Measurements from ENCODE around the gene POLR3H.
"Not testable (repeated sequence)": the region's sequence is repeated elsewhere in the genome, so short reads cannot be mapped to it uniquely, and the experiment has no call there.

The POLR3H gene, protein sequence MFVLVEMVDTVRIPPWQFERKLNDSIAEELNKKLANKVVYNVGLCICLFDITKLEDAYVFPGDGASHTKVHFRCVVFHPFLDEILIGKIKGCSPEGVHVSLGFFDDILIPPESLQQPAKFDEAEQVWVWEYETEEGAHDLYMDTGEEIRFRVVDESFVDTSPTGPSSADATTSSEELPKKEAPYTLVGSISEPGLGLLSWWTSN

DNA sequence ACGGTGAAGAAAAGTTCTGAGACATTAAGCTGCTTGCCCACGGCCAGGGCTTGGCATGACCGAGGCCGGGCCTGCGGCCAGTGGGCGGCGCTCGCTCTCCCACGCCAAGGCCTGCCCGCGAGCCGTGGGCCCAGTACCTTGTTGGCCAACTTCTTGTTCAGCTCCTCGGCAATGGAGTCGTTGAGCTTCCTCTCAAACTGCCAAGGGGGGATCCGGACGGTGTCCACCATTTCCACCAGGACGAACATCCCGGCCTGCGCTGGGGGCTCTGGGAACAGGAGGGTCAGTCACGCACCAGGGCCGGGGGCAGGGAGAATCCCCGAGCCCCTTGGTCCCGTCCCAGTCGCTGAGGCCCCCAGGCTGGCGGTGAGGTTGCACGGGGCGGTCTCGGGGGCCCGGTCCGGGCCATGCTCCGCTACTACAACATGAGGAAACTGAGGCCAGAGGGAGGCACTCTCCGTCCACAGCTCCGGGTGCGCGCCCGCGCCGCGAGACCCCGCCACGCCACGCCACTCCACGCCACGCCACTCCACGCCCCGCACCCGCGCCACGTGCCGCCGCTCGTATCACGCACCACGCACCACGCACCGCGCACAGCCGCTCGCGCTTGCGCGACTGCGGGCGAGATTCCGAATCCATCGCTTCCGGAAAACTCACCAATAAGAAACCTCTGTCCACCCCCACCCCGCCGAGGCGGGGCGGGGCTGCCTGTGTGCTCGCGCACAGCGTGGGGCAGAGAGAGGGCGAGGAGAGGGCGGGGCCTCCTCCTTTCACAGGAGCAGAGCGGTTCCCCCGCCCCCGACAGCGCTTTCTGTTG is at the start of gene POLR3H:
Gene POLR3H (minus strand): TSS at position 617 of the 817 bp plus-strand sequence. CDS start 369 bp downstream, at position 248.
- peak; percentile 89 to 97 for DNase-seq

DNA sequence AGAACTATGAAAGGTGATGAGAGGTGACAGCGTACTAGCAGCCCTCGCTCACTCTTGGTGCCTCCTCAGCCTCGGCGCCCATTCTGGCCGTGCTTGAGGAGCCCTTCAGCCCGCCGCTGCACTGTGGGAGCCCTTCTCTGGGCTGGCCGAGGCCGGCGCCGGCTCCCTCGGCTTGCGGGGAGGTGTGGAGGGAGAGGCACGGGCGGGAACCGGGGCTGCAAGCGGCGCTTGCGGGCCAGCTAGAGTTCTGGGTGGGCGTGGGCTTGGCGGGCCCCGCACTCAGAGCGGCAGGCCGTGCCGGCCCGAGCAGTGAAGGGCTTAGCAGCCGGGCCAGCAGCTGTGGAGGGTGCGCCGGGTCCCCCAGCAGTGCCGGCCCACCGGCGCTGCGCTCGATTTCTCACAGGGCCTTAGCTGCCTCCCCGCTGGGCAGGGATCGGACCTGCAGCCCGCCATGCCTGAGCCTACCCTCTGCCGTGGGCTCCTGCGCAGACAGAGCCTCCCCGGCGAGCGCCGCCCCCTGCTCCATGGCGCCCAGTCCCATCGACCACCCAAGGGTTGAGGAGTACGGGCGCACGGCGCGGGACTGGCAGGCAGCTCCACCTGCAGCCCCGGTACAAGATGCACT is 49.2 kb upstream of the POLR3H start:
- DNase-seq: not testable (repeated sequence)

DNA sequence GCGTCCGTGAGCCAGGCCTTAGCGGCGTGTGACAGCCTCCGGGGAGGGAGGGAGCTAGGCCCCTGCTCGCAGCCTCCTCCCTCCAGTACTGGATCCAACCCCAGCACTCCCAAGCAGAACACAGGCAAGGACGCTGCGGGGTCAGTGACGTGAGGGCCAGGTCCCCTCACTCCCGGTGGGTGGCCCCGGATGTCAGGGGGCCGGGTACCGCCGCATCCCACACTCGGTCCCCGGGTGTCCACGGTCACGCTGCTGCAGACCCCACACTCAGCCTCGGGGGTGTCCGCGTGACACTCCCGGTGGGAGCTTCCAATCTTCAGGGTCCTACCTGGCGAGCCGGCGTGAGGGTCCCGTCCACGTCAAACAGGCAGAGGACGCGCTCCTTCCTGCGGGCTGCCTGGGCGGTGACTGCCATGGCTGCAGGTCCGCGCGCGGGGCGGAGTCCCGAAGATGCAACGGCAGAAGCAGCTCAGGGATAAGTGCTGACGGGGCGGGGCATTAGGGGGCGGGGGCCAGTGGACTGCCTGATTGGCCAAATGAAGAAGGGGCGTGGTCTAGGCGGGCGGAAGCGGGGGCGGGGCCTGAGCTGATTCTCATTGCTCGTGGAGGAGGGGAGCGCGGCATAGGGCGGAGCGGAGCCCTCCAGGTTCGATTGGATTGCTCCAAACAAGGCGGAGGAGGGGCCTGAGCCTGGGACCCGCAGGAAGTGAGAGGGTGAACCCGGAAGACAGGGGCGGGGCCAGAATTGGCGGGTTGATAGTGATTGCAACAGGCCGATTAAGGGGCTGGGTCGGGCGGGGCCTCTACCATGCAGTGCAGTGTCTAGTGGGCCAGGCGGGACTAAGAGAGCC is 45.3 kb upstream of the POLR3H start, which contains the start of gene PMM1:
Gene PMM1 (minus strand): TSS at position 450 of the 851 bp plus-strand sequence. CDS start 35 bp downstream, at position 415.
- DNase-seq: peak; percentile 97 to 99

DNA sequence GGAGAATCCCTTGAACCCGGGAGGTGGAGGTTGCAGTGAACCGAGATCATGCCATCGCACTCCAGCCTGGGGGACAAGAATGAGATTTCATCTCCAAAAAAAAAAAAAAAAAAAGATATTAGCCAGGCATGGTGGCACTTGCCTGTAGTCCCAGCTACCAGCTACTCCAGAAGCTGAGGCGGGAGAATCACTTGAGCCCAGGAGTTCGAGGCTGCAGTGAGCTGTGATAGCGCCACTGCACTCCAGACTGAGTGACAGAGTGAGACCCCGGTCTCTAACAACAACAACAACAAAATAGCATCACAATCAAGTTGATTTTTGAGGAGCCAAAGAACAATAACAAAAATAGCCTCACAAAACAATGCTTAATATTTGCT is 43.1 kb upstream of the POLR3H start:
- DNase-seq: no peak

DNA sequence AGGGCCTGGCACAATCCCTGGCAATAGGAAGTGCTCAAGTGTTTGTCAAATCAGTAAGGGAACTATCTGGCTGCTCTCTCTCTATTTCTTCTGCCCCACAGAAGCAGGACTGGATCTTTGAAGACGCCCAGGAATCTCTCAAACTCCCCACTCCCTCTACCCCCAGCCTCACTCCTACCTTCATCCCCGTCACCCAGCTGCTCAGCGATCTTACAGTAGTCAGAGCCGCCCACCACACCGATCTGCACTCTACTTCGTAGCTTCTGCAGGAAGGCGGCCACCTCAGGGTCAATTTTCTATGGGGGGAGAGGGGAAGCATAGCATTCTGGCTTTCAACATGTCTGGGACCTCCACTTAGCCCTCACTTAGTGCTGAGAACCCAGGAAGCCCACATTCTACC is 41.6 kb upstream of the POLR3H start:
- no peak for DNase-seq

DNA sequence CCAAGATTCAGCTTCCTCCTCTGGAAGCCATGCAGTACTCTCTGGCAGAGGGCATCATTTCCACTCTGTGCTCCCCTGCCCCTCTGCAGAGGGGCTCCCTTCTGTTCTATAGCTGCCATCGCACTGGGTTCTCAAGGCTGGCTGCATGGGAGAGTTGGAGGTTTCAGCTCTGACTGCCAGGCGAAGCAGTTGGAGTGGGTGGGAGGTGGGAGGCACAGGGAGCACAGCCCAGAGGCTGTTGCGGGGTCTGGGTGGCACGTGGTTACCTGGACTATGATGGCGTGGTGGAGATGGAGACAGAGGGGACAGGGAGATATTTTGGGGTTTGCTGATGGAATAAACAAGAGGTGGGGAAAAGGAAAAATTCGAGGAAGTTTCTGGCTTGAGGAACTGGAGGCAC is 40.6 kb upstream of the POLR3H start:
- no peak for DNase-seq

DNA sequence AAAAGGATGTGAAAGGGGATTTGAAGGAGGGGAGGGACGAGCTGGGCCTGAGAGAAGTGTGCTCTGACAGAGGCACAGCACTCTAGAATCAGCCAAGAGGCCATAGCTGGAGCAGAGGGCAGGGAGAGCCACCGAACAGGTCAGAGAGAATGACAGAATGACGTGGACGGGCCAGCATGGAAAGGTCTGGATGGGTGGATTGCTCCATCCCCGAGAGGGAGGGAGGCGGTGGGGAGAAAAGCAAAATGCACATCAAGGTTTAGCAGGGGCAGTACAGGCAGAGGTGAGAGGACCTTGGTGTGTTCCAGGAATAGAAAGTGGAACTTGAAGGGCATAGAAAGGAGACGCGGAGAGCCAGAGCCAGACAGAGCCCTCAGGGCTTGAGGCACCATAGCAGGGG is 38.4 kb upstream of the POLR3H start:
- no peak for DNase-seq

DNA sequence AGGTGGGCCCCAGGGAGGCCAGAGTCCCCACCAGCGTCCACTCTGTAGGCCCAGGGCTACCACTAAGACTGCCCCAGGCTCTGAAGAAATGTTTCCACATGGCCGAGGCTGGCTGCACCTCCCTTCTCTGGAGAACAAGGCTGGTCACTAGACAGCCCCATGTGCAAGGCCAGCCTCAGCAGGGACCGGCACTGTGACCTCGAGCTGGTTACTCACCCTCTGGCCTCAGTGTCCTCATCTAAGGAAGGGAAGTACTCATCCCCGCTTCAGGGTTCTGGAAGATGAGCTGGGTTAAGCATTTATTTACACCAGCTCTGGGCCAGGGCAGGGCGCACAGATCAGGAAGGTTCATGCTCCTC is 35.7 kb upstream of the POLR3H start:
- DNase-seq: no peak

DNA sequence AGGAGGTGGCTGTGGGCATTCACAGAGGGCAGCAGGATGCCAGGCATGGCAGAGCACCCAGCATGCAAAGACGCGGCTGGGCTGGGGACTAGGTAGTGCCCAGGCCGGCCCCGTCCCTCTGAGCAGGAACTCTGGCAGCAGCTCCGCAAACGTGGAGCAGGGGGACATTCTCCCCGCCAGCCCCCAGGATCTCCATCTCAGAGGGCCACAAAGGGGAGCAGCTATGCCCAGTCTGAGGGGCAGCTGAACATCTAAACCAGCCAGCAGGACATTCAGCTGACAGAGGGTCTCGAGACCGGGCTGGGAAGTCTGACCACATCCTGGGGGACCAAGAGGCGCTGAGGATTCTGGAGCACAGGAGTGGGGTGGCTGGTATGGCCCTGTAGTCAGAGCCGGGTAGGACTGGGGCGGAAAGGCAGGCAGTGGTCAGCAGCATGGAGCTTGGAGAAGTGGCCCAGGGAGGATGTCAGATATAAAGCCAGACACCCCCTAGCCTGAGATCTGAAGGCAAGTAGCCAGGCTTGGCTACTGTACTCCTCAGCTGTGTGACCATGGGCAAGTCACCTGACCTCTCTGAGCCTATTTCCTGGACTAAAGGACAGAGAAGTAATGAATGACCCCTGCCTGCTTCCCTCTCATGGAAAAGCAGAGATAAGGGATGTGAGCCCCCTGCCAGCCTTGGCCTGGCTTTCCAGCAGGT is 35.2 kb upstream of the POLR3H start:
- no peak for DNase-seq

DNA sequence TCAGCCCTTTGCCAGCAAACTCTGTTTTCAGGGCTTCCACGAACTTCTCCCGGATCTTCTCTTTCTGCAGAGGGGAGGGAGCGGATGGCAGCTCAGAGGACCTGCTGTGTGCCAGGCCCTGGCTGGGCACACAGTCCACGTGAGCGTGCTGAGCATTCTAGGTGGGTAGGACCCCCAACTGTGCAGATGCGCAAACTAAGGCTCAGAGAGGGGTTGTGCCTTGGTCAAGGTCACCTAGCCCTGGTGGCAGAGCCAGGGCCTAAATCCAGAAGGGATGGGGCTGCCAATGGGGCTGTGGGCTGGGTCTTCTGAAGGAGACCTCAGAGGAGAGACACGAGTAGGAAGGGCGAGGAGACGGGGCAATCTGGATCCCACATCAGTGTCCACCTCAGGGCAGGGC is 34.5 kb upstream of the POLR3H start:
- no peak for DNase-seq

DNA sequence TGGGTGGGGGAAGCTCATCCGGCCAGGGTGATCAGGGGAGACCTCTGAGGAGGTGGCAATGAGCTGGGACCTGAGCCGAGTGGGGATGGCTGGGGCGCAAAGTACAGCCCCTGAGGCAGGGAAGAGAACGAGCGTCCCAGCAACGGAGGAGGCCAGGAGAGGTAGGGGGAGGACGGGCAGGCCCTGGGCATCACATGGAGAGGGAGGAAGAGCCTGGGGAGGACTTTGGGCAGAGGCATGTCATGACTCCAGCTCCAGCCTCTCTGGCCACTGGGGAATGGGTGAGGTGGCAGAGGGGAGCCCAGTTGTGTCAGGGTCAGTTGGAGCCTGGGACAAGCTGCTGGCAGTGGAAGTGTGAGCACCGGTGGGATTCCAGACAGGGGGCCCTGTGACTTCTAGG is 33.8 kb upstream of the POLR3H start:
- DNase-seq: no peak

DNA sequence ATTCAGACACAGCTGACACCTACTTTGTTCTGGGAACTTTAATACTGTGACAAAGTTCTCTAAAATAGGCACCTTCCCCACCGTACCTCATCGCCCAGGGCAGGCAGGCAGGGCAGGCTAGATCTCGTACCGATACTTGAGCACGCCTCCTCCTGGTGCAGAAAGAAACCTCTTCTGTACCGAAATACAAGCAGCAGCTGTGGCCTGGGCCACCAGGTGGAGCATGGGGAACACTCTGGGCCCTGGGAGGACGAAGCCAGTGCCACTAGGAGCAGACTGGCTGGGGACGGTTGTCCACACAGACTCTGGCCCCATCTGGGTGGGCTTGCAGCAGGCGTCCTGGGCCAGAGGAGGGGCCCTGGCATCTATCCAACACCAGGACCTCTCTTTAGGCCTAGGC is 32.6 kb upstream of the POLR3H start:
- DNase-seq: peak in 1 of 2 experiments; percentile 68

DNA sequence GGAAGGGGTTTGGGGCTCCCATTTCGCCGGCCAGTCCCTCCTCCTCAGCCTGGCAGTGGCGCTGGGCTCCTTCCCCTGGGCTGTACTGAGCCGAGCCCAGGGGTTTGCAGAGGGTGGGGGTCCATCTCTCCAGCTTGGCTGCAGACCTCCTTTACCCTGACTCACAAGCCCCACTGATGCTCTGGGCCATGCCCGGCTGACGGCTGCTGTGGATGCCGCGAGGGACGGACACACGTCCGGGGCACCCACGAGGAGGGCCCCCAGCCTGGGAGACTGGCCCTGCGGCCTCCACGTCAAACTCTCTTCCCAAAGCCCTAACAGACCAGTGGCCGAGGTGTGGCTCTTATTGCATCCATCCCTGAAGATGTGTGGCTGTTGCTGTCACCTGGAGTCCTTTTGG is 31.3 kb upstream of the POLR3H start:
- no peak for DNase-seq

DNA sequence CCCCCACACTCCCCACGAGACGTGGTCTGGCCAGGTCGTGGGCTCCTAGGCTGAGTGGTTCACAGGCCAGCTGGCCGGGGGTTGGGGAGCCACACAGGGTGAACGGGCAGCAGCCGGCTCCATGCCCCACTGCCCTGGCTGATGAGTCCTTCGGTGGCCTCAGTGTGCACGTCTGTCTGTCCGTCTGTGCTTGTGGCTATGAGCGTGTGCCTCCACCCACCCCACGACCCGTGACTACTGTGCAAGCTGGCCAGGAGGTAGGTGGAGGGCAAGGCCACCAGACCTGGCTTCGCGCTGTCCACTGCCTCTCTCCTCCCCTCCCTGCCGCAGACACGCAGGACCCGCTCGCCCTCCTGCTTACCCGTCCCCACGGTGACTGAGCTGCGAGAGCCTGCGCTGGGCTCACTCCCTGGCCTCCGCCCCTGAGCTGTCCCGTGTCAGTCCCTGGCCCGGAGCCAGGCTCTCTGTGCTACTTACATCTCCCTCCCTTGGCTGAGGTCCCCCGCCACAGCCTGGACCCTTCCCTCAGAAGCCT is 30.6 kb upstream of the POLR3H start:
- no peak for DNase-seq

DNA sequence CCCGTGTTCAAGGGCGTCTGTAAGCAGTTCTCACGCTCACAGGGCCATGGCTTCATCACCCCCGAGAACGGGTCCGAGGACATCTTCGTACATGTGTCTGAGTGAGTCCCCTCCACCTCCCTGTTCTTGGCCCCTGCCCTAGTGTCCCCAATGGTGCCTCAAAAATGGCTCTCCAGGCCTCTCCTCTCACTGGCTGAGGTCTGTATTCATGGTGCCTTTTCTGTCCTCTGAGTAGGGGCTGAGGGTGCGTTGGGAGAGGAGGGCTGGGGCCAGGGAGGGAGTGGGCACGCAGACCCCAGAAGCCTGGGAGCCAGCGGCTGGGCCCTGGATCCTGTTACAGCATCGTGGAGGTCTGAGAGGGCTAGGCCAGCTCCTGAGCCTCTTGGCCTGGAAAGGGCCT is 29.4 kb upstream of the POLR3H start:
- no peak for DNase-seq

DNA sequence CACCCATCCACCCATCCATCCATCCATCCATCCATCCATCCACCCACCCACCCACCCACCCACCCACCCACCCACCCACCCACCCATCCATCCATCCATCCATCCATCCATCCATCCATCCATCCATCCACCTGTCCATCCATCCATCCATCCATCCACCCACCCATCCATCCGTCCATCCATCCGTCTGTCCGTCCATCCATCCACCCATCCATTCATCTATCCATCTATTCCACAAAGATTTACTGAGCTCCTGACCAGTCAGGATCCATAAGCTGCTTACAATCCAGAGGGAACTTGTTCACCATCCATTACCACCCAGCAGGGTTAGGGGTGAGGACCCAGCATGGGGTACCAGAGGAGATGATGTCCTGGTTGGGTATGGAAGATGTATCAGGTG is 28.0 kb upstream of the POLR3H start:
- not testable (repeated sequence) for DNase-seq

DNA sequence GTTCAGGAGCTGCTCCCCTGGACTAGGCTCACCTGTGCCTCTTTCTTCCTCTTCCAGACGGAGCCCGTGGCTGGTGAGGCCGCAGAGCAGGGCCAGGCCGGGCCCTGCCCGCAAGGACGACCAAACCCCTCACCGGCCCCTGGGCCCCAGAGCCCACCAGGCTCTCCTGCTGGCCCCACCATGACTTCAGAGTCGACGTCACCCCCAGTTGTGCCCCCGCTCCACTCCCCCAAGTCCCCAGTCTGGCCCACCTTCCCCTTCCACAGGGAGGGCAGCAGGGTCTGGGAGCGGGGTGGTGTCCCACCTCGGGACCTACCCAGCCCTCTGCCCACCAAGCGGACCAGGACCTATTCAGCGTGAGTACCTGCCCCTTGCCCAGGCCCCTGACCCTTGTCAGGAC is 27.5 kb upstream of the POLR3H start:
- DNase-seq: no peak

DNA sequence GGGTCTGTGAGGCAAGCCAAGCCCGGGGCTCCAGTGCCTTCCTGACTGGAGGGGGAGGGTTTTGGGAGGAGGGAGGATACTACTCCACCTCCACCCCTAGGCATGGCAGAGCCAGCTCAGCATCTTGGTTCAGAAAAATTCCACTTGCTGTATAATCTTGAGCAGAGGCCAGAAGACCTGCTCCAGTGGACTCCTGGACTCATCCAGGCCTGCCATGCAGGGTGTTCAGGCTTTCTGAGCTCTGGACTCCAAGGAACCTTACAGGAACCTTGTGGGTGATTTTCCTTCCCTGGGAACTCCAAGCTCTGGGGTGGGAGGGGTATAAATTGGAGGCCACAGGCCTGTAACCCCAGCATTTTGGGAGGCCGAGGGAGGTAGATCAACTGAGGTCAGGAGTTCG is 26.0 kb upstream of the POLR3H start:
- no peak for DNase-seq

DNA sequence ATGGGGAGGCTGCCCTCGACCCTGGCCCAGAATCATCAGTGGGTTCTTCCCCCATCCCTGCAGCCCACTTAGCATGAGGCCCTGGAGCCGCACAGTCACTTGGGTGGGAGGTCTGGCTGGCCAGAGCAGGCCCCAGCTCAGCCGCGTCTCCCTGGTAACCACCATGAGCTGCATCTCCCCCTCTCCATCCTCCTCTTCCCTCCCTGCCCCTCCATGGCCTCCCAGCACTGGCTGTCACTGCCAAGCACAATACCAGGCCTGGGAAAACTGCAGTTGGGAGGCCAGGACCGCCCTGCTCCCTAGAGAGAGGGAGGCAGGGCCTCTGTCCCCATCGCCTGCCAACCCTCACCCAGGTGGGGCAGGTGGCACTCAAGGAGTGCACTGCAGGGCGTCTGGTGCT is 24.5 kb upstream of the POLR3H start:
- no peak for DNase-seq

DNA sequence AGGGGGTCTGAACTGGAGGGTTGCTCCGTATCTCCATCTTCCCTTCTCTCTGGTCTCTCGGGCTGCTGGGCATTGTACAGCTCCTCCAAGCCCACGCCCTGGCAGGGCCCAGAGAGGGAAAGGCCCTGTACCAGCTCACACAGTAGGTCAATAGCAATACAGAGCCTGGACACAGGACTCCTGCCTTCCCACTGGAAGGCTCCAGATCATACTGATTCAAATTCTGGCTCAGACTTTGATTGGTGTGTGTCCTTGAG is 23.2 kb upstream of the POLR3H start:
- DNase-seq: no peak

DNA sequence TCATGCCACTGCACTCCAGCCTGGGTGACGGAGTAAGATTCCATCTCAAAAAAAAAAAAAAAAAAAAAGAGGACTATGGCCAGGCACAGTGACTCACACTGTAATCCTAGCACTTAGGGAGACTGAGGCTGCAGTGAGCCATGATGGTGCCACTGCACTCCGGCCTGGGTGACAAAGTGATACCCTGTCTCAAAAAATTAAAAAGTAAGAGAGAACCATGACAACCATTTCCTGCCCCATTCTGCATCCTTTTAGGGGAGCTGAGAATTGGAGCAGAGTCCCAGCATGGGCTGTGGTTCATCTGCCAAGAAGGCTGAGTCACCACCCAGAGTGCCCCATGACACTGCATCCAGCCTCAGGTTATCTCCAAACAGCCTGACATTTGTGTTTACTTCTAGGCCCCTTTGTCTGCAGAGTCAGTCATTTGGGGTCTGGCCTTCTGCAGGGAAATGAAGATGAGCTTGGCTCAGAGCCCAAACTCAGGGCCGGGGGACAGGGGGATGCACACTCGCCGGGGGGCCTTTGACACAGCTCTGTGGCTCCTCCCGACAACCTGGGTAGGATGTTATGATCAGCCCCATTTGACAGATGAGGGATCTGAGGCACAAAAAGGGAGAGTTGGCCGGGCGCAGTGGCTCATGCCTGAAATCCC is 21.3 kb upstream of the POLR3H start:
- DNase-seq: no peak

DNA sequence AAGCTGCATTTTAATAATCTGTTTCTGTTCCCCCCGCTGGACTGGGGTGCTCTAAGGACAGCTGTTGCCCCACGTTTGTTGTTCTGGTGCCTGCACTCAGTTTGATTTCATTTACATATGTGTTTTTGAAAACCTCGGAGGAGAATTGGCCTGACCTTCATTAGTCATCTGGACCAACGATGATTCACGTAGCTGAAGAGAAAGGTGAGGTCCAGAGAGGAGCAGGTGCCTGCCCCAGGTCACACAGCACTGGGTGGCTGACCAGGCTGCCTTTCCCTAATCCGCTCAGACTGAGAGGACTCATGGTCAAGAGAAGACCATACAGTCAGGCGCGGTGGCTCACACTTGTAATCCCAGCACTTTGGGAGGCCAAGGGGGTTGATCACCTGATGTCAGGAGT is 20.3 kb upstream of the POLR3H start:
- no peak for DNase-seq
